Endometrium (tissue), 2 donors: ENCODE data around the gene KRT4.
"Not testable (repeated sequence)": the region's sequence is repeated elsewhere in the genome, so short reads cannot be mapped to it uniquely, and the experiment has no call there.

Source experiments
- FAIRE-seq: peaks from 2 replicates; lab custom pipeline; 2012; peaks lifted over from hg19 to GRCh38; lab: Jason Lieb, UNC
- donor health status: control.
- donor health status: control.

Gene KRT4

DNA sequence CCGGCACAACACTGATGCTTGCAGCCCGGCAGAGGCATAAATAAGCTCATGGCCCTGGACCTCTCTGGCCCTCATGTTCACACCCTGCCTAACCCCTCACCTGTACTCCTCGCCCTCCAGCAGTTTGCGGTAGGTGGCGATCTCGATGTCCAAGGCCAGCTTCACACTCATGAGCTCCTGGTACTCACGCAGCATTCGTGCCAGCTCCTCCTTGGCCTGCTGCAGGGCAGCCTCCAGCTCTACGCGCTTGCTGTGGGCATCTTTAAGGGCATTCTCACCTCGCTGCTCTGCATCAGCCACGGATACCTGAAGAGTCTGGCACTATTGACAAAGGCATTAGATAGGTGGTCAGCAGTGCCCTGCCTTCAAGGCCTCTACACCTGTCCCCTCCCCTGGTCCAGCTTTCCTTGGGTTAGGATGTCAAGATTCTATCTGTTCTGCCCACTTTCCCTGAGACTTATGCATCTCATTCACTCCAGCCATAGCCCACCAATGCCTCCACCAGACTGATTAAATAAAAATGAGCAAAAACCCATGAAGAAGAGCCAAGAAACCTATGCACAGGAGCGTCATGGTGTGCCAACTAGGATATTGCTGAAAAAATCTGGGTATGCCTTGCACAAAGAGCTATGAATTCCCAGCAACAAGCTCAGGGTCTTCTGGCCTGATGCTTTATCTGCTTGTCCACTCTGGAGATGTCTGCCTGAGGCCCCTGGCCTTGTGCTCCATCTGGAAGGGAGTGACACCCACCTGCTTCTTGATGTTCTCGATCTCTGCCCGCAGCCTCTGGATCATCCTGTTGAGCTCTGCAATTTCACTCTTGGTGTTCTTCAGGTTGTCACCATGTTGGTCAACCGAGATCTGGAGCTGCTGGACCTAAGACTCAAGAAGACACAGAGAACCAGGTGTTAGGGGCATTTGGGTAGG lies 6.1 kb downstream of the KRT4 start:
- no peak for FAIRE-seq

DNA sequence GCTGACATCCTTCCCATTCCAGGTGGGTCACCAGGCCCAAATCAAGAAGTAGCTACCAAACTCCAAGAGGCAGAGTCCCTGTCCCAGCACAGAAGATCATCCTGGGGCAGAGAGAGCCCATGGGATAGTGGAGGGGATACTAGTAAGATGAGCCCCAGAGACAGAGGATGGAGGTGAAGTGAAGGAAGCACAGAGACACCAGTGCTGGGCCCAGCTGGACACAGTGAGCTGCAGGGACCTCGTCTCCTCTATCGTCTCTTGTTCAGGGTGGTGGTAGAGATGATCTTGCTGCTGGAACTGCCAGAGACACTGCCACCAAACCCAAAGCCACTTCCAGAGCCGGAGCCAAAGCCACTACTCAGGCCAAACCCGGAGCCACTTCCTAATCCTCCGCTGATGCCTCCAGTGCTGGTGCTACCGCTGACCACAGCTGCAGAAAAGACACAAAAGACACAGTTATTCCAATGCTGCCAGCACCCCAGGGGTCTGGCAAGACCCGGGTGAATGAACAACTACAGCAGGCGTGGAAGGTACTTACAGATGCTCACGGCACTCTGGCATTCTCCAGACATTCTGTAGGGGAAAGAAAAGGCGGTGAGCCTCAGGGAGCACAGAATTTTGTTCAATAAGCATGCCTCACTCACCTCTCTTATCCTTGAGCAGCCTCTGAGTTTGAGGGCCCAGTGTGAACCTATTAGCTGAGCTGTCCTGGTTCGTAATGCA lies 6.9 kb downstream of the KRT4 start:
- FAIRE-seq = no peak

DNA sequence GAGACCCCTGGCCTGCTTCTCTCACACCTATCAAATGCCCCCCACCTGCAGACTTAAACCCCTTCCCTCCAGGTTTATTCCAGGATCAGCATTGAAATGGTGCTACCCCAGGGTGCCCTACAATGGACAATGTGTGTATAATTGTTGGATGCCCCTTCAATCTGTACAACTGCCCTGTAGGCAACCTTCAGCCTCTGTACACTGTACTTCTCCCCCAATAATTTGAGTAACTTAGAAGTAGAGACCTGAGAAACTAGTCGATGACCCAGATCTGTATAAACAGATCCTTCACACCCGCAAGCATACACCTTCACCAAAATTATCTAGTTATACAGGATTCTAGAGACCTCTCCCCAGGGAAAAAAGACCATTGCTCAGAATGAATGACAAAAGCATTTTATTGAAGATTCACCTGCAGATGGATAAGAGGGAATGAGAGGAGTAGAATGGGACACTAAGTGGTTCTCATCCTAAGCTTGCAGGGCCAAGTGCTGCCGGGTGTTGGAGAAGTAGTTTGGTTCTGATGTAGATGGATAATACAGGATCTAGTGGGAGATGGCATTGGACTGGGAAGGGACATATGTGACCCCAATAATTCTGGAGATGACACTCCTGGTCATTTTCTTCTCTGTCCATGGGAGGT lies 7.6 kb downstream of the KRT4 start:
- FAIRE-seq = no peak

DNA sequence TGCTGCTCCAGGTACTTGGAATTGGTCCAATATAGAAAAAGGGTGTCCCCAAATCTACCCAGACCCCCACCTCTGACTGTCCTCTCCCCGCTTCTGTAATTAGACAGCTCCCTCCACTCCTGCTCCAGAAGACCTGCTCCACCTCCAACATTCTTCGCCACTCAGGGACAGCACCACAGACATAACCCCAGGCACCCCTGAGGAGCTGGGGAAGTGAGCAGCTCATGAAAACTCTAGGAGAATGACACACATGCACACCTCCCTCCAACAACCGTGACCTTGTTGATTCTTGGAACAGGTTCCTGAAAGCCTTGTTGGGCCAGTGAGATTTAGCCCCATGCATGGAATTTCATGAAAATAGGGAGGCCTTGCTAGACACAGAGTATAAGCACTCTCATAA lies 8.2 kb downstream of the KRT4 start:
- no peak for FAIRE-seq

DNA sequence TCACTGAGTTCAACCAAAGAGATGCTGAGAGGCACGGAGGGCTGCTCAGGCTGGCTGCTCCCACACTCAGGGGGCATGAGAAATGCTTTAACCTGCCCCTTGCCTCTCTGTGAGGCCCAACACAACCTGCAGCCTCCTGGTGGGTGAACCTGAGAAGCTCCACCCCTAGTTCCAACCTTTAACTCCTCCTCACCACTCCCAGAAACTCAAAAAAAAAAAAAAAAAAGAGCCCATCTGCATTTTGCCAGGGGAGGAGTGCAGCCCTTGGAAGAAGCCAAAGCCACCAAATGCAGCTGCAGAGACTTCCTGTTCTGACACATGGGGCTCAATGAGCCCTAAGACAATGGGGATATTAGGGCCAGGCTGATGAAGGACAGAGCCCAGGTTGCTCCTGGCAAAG lies 8.9 kb downstream of the KRT4 start:
- FAIRE-seq = no peak

DNA sequence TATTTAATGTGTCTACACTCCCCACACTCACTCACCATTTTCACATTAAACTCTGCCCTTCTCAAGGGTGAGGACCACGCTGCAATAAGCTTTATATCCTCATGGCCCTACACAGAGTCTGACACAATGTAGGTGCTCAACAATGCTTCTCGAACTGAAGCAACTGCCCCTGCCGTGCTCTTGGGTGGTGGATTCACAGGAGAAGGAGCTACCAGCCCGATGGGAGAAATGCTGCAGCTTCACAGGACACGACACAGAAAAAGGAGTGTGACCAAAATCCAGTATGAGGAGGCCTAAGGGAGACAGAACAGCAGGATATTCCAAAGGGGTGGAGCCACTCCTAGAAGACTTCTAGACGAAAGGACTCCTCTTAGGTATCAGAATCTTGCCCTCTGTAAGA lies 11.5 kb downstream of the KRT4 start:
- FAIRE-seq = no peak

DNA sequence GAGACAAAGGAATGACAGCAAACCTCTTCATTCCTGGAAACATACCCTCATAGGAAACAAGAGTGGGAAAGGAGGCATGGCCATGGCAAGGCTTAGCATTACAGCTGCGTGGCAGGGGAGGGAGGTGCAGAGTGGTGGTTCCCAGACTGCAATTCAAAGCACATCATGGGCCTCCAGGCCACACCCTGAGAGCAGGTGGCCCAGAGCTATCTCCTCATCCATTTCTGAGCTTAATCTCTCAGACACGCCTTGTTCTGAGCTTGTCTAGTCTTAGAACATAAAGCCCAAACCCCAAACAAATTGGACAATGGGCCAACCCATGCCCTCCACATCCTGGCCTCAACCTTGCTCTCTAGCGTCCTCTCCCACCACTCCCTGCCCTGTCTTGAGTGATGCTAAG lies 12.1 kb downstream of the KRT4 start:
- no peak for FAIRE-seq

DNA sequence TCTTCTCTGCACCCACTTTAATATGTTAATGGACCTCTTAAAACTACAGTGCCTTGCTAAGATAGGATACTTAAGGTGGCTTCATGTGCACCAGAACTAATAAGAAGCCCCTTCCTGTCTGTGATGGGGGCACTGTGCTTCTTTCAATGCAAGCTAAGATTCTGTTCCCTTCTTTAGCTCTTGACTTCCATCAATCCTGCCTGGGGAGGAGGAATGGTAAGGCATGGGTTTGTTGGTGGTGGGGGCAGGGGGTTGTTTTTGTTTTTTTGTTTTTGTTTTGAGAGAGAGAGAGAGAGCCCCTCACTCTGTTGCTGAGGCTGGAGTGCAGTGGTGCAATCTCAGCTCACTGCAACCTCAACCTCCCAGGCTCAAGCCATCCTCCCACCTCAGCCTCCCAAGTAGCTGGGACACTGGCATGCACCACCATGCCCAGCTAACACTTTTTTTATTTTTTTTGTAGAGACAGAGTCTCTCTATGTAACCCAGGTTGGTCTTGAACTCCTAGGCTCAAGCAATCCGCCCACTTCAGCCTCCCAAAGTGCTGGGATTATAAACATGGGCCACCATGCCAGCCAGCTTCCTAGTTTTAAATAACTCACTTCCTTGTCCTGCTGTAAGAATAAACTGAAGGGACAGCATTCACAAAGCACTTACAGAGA lies 13.5 kb downstream of the KRT4 start:
- no peak for FAIRE-seq

DNA sequence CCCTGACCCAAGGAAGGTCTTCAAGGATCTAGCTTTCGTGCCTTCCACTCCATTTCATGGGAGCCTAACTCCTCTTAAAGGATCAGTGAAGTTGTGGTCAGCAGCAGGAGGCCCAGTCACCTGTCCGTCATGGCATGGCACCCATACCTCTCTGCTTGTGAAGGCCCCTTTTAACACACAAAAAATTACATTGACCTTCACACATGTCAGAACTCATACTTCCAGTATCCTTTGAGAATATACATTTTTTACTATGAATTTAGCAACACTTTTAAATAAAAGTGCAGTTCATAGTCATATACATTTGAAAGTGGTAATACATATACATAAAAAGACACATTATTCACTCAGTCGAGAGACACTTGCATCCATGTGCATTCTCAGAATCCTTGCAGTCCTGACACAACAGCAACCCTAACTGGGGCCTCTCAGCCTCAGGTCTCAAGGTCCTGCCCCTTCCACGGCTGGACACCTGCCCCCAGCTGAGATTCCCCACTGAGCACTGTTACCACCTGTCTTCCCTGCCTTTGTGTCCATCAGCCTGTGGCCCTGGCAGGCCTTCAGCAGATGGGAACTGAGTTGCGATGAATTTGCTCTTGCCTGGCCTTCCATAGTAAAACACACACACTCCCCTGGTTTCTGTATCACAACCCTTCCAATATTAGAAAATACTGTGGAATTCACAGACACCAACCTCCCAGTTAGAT lies 14.3 kb downstream of the KRT4 start:
- FAIRE-seq = no peak

DNA sequence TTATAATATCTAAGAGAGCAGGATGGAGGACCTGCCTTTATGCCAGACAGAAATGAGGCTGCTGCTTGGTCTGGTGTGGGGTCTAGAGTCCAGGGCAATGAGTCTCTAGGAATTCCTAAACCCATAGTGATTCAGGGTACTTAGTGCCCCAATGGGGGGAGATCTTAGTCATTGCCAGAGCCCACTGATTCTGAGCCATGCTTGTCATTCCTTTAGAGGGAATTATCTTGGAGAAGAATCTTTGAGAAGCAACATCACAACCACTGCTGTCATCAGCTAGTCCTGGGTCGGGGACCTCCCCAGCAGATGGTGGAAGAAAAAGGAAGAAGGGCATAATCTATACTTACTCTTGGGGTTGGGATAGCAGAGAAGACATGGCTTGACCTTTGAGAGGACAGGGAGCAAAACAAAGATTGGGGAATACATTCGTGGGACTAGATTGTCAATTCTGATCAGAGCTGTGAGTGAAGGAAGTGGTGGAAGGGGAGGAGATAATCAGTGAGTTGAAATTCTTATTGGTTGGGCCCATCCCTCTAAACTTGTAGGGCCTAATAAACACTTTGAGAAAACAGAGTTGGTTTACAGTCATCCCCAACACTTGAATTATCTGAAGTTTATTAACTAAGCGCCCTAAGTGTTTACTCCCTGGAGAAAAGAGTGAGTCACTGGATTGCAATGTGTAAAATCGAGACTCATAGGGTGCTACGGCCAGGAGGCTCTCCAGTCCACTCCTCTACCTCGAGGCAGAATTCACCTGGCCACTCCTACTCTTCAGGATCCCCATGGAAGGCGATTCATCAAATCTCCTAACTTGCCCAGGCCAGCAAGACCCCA lies 15.0 kb downstream of the KRT4 start:
- no peak for FAIRE-seq

DNA sequence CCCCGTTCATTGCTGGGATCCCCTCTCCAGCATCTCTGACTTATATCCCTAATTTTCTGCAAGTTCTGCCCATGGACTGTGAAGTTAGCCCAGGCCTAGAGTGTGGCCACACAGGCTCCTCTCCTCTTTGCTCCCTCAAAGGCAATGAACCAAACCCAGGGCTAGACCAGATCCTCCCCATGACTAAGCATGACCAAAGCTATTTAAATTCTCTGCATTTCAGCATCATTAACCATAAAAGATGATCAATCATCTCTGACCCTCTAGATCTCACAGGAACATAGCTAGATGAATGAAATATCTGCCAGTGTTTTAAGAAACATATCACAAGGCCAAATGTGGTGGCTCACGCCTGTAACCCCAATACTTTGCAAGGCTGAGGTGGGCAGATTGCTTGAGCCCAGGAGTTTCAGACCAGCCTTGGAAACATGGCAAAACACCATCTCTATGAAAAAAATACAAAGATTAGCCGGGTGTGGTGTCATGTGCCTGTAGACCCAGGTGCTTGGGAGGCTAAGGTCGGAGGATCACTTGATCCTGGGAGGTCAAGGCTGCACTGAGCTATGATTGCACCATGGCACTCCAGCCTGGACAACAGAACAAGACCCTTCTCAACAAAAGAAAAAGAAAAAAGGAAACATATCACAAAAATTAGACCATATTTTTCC lies 15.8 kb downstream of the KRT4 start:
- no peak for FAIRE-seq

DNA sequence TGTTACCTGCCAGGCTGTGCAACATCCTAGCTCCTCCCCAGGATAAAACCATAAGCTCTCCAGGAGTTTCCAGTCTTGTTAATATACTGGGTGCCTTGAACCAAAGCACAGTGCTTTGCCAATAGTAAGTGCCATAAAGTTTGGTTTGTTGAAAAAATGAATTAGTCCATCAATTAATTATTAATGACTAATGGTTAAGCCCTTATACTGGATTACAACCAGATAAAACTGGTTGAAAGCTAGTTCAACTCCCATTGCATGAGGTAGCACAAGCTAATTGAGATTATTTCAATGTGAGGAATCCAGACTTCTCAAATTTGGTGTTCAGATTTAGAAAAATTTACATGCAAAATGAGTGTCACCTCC lies 16.4 kb downstream of the KRT4 start:
- no peak for FAIRE-seq

DNA sequence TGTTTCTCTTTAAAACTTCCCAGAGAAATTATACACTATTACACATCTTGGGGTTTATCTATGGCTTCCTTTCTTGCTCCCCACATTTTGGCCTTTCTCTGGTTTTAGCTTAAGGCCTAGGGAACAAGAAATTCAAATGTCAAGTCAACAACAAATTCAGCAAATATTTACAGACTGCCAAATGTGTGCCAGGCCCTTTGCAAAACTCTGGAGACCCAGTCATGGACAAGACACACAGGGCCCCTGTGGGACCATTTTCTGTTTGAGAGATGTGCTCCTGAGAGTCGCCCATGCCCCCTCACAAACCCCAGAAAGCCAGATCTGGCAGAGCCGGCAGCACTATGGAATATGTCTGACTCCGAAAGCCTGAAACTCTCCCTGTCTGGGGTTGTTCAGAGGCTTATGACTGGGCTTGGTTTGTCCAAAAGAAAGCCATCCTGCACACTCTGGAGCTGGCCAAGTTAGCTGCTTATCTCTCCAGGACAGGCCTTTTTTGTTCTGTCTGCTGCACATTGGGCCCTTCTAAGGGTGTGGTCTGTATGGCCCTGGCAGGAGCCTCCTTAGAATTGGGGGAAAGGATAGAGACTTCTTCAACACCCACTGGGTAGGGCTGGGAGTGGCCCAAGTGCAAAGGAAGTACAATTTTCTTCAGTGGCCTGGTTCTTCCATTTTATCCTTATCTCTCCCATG lies 16.9 kb downstream of the KRT4 start:
- FAIRE-seq = no peak

DNA sequence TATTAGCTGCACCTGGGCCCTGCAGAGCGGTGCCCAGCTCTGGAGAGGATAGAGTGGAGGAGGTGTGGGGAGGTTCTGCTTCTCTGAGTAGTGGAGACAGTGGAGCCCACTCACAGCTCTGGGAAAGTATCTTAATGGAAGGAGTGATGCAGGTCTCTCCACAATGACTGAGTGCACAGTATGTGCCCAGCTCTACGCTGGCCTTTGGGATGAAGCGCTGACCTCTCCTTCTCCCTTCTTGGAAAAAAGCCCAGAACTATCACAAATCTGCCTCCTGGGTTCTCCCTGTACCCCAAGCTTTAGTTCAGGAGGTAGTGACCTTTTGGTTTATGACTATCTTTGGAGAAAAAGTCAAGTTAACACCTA lies 17.5 kb downstream of the KRT4 start:
- no peak for FAIRE-seq

DNA sequence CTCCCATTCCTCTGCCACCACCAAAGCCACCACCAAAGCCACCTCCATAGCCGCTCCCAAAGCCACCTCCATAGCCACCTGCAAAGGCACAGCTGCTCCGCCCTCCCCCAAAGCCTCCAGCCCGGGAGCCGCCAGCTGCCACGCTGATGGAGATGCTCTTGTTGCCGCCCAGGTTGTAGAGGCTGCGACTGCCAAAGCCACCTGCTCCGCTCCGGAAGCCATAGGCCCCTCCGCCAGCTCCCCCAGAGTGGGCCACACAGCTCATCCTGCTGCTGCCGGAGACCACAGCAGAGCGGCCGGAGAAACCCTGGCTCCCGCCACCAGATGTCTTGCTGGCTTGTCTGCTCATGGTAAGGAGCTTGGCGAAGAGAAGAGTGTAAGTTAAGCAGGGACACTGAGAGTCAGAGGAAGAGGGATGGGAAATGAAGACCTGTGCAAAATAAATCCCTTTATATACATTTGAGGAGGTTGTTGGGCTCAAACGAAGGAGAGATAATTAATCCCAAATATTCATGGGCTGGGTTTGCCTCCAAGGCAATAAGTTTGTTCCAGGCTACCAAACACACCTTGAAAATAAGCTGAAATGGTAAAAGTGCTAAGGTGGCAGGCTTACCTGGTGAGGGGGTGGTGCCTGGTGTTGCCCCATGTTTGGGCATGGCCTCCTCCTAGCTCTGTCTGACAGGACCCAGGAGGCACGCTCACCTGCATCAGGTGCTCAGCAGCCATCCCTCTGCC lies 18.1 kb downstream of the KRT4 start, which contains the start of gene KRT3:
TSS of gene KRT3 (minus strand) at position 424 of the 735 bp plus-strand sequence. CDS start at position 349, 75 bp downstream.
- no peak for FAIRE-seq

DNA sequence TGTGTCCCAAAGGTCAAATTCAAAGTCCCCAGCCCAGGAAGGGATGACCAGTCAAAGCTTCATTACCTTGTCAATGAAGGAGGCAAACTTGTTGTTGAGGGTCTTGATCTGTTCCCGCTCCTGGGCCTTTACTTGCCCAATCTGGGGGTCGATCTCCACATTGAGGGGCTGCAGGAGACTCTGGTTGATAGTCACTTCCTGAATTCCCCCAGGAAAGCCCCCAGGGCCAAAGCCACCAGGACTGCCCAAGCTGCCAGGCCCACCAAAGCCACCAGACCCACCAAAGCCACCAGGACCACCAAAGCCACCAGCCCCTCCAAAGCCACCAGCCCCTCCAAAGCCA lies 18.6 kb downstream of the KRT4 start:
- FAIRE-seq = not testable (repeated sequence)

DNA sequence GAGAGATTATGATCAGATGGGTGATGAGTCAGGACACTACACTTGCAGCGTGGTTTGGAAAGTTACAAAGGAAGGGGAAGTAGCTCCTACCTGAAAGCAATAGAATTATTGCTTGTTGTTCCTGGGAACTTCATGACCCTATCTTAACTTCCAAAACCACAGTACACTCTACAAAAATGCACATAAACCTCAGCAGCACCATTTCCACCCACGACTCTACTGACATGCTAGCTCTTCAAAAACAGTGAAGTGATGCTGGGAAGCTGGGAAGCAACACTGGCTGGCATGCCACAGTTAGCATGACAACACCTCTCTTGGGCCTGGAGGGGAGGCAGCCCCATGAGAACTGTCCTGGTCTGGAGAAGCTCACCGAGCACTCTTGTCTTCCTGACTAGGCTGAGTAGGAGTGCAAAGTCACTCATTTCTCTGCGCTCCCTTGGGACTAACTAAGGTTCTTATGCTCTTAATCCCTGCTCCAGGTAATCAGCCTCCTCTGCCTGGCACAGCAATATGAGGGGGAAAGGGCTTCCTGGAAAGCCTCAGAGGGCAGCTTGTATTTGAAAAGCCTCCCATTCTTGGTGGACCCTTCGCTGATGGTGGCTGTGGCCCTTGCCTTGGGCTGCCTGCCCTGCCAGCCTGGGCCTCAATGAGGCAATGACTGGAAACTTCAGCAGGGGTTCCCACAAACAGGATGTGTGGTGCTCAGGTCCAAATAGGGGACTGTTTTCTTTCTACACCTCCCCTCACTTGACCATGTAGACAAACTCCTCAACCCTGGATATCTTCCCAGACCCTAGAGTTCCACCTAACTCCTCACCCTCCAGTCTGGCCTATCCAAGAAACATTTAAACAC lies 19.2 kb downstream of the KRT4 start:
- no peak for FAIRE-seq
